ENCODE data around the gene PAX9.
"Not testable (repeated sequence)": the region's sequence is repeated elsewhere in the genome, so short reads cannot be mapped to it uniquely, and the experiment has no call there.

PAX9 gene

DNA sequence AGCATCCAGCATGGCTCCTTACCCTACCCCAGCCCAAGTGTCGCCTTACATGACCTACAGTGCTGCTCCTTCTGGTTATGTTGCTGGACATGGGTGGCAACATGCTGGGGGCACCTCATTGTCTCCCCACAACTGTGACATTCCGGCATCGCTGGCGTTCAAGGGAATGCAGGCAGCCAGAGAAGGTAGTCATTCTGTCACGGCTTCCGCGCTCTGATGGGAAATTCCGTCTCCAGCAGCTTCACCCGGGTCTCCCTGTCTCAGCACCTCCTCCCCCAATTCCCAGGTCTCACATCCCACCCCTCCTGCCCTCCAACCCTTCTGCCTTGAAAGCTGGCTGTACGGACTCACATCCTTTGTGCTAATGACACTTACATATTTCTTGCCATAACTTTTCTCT, 14.6 kb downstream of the PAX9 start:
- DNase-seq, result no peak

DNA sequence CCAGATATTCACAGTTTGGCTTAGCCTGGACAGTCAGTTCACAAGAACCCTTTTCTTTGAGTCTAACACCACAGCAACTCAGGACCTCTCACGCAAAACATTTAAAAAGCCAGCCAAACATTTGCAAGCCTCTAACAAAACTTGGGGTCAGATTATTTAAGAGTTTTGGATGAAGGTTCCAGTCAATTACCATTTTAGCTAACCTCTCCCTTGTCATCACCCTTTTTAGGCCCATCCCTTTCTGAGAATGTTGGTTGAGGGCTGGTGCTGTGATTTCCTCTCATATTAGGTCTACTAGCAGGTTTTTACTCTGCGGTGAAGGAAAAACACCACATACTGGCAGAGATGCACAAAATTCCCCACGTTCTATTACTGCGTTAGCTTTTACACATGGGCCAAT, 20.7 kb downstream of the PAX9 start:
- no peak for DNase-seq

DNA sequence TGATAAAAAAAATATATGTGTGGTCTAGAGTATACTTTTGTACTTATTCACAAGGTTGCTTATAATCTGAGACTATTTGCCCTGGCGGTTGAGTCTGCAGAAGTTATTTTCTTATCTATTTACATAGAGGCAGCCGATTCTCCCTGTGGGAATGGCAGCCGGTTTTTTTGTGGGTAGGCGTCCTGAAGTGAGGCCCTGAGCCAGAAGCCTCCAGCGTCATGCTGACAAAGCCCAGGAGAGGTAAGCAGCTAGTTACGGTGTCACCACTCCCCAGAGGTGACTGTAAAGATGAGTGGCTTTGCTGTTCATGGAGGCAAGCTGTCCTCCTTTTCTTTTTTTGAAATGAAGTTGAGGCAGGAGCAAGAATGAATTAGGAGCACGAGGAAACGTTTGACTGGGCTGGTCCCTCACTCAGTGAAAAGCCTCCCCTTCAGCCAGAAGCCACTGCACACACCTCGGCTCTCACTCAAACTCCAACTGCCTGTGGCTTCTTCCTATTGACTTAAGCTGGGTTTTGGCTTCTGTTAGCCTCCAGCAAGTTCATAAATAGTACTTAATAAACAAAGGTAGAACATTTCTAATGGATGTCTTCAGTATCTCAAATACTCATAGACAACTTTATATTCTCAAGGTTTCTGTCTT, 21.5 kb downstream of the PAX9 start:
- DNase-seq, result no peak

DNA sequence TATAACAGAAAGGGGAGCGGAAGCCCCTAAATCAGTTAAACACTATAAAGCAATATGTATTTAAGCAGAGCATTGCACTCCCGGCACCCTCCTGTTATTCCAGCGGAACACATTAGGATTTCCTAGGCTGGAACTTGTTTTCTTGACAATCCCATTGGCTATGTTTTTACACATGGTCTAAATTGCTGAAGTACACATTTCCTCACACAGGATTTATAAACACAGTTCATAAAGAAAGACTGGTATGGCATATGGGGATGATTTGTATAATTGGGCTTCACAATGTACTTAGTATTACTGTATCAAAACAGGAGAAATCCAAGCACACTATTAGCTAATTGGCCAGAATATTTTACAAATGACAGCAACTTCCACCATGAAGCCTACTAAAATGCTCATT, 23.3 kb downstream of the PAX9 start:
- no peak for DNase-seq

DNA sequence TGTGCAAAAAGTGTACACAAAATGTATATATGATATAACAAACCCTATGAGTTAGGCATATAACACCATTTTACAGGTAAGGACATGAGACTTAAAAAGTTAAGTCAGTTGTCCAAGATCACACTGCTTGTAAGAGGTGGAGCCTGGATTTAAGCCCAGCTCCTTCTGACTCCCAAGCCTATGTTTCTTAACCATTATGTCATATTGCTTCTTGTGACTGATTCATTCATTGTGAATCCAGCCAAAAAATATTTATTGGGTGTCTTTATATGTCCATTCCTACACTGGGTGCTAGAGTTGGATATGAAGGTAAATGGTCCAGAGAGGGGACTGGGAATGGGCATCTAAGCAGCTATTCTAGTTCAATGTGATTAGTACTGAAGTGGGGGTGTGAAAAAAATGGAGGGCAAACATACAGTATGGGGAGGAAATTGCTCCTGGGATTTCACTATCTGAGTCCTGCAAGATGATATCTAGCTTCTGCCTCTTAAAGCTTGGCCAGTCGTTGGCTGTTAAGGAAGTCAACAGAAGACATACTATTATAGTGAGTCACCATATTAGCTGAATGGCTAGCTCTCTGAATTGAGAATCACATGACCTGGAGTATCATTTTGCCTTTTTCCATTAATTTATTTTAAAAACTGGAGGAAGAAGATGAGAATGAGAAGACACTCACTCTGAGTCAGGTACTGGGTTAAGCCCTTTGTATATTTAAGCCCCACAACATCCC, 28.8 kb downstream of the PAX9 start:
- no peak for DNase-seq

DNA sequence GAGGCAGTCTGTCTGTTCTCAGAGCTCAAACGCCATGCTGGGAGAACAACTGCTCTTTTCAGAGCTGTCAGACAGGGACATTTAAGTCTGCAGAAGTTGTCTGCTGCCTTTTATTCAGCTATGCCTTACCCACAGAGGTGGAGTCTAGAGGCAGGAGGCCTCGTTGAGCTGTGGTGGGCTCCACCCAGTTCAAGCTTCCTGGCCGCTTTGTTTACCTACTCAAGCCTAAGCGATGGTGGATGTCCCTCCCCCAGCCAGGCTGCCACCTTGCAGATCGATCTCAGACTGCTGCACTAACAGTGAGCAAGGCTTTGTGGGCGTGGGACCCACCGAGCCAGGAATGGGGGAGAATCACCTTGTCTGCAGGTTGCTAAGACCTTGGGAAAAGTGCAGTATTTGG, 37.8 kb downstream of the PAX9 start:
- not testable (repeated sequence) for DNase-seq

DNA sequence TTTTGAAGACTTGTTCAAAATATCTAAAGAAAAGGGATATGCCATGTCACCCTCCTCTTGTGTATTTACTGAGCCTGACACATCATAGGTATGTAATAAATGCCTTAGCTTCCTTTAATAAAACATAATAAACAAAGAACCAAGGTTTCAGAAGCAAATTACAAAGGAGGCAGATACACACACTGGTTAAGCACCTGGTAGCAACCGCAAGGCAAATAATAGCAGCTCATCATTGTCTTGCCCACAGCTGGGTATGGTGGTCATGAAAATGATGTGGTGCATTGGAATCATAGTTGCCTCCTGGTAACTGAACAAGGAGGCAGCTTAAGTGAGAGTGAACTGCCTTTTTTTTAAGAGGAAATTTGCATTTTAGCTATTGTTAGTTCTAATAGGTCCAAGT, 39.0 kb downstream of the PAX9 start:
- DNase-seq, result no peak

DNA sequence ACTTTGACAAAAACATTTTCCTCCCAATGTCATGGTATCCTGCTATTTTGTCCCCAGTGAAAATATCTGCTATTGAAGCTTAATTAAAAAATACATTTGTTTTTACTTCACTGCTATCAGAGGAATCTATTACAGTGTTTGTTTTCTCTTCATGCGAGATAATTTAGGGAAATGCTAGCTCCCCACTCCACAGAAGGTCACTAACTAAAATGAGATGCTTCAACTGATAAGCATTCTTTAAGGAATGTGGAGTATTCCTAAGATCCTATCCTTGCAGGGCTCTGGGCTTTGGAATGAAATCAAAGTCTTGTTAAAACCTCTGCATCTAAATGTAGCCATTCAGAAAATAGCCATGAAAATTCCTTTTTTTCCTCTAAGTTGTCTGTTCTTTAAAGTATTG, 39.5 kb downstream of the PAX9 start:
- DNase-seq, result no peak

DNA sequence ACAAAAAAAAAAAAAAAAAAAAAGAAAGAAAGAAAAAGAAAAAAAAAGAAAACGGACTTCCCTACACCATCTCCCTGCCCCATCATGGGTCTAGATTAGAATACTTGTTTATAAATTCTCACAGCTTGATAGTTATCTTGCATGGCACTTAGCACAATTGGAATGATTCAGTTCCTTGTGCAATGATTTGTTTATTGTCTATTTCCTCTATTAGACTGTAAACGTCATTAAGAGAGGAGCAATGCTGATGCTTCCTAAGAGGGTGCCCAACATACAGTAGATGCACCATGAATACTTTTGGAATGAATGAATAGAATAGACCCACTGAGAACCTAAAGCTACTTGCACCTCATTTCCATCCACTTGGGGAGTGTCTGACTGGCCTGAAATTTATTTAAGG, 40.8 kb downstream of the PAX9 start:
- no peak for DNase-seq

DNA sequence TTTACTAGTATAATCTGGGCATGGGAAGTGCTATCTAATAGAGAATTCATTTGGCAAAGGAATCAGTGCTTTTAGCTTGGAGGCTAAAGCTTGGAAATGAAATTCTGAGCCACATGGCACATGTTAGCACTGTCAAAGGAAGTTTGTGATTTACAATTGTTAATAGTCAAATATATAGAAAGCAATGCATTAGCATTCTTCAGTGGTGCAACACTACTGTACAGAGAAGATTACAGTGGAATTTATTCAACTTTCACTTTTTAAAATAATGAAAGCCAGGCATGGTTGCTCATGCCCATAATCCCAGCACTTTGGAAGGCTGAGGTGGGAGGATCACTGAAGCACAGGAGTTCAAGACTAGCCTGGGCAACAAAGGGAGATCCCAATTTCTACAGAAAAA, 45.9 kb downstream of the PAX9 start:
- no peak for DNase-seq

DNA sequence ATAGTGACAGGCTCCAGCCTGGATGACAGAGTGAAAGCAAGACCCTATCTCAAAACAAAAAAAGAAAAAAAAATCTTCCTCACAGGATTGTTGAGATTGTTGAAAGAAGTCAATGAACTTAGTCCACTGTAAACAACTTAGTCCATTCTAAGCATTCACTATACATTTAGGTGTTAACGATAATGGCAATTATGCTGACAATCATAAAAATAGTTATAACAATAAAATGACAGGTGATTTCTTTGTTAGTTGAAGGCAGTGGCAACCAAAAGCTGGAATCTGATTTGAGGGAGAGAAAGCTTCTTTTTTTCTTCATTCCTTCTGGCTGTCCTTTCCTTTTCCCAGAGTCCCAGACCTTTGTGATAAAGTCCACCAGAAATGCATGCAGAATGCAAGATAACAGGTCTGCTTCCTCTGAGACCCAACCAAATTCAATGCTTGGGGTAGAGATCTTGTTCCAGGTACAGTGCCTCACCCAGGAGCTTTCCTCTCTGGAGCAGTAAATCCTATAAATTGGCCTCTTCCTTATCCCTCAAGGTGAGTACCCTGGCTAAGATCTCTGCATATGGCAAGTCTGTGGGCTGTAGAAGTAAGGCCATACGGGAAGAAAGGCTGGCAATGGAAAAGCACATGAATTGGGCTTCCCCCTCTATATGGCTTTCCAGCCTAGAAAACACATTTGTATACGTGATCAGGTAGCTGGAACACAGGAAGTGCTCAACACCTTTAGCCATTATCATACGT, 52.5 kb downstream of the PAX9 start:
- no peak for DNase-seq

DNA sequence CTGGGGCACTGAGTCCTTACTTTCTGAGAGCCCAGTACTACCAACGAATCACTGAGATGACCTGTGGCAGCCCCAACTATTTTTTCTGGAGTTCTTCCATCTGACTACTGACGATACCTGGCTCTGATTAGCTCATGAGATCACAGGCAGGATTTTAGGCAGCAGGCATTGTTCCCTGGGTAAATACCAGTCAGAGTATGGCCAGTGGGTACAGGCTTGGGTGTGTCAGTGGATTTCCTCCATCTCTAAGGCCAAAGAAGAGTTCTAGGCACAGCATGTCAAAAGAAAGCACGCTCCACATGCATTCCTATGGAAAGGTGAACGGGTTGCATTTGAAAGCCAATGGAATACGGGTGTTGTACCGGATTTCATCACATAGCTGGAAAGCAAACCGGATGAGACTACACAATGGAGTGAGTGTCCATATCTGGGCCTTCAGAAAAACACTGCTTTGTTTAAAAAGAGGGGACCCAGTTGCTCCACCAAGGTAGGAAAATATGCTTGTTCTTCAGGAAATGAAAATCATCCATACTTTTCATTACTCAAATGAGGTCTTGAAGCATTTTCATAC, 55.0 kb downstream of the PAX9 start:
- DNase-seq, result no peak

DNA sequence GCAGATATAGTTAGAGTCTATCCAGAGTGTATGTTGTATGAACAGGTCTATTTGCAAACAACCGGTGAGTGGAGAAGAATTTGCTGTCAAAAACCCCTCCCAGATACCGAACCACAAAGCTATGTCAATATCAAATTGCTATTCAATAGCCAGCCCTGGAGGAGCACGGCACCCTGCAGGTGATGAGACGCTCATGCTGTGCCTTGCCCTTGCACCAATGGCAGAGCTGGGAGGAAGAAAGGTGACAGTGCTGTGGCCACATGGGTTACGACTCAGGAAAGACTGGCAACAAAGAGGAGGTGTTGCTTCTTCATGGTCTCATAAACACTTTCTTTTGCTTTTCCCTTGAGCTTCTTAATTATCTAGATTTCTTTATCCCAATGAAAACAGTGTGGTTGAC, 55.7 kb downstream of the PAX9 start:
- no peak for DNase-seq

DNA sequence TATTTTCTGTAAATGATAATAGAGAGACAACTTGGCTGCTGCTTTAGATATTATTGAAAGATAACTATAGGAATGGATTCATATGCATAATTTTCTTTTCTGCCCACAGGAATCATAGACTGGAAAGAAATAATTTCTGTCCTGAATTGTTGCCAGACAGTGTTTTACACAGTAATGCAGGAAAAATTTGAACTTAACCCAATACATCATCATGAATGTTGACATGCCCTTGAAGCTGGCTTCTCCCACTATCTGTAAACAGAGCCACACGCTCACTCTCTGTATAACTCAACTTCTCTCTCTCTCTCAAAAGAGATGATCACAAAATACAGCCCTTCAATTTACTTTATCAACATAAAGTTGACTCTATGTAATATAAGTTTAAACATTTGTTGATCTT, 56.6 kb downstream of the PAX9 start:
- DNase-seq, result no peak

DNA sequence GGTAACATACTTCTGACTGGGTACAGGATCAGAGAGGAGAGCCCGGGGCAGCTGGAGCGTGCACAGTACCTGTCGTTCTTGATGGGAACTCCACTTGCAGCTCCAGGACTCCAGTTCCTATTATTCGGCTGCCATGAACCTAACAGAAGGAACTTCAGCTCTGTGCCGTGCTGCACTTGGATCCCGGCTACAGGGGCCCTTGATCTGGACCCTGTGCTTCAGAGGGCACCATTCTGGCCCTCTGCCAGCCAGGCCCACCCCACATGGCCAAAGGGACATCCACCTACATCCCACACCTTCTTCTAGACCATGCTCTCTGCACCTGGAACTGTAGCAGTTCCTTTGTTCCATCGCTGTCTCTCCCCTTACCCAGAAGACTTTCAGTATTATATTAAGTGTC, 58.2 kb downstream of the PAX9 start:
- no peak for DNase-seq

DNA sequence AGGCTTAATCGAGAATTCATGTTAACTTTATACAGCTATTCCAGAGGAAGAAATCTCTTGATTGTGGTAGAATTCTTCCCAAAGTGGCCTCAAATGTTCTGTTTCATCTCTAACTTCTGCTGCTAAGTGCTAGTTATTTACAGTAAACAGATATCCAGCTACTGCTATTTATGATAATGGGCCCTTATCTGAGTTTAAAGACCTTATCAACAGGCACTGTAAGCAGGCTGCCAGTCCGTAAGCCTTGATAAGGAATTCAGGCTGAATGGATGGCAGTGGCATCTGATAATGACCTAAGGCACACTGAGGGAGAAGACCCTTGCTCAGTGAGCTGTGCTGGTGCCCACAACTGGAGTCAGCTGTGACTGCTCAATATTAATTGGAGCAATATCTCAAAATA, 59.0 kb downstream of the PAX9 start:
- no peak for DNase-seq

DNA sequence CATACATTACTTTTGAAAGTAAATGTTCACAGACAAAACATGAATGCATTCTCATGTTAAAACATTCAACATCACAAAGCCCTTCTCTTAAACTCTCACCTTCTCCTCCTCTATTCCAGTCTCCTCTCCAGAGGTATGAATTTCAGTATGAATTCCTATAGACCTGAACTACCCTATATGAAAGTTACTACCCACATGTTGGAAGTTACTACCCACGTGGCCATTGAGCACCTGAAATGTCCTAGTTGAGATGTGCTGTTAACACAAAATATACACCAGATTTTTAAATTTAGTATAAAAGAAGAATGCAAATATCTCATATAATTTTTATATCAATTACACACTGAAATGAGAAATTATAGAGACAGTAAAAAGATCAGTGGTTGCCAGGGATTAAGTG, 60.2 kb downstream of the PAX9 start:
- DNase-seq, result no peak

DNA sequence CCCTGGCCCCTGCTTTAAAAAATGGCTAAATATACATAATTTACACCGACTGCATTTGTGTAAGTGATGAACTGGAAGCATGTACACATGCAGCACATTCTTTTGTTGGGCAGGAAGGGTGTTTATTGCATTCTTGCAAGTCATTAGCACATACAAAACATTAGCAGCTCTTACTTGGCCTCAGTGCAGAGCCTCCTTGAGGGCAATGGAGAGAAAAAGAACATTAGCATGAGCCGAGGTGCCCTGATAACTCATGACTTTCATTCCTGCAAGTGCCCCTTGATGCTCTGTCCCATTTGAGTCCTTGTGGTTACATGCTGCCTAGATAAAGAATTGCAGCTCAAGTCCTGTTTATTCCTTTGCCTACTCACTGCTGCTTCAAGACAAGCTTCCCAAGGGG, 61.9 kb downstream of the PAX9 start:
- DNase-seq, result no peak

DNA sequence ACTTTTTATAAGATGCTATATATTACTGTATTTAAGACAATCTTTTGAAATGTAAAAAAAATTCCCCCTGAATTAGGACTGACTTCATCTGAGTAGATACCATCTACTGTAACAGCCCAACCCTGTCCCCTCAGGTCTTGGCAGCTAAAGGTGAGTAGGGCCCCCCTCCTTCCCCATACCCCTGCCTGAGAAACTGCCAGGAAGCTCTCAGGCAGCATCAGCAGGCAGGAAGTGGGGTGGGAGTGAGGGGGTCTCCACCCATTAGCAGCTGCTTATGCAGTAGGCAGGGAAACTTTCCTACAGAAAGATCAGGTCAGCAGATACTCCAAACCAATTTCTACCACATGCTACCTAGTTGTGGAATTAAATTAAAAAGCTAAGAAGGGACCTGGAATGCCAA, 62.5 kb downstream of the PAX9 start:
- no peak for DNase-seq

DNA sequence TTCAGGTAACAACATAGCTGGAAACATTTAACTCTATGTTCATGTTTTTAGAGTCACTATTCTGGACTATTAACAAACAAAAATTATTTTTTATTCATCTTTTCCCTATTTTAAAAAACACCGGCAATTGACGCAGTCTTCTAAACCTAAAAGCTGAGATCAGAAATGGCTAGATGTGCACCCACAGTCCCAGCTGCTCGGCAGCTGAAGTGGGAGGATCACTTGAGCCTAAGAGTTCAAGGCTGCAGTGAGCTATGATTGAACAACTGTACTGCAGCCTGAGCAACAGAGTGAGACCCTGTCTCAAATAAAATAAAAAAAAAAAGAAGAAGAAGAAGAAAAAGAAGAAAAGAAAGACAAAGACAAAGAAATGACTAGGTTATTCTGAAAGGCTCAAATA, 64.5 kb downstream of the PAX9 start:
- no peak for DNase-seq

All from T1000 (cell line).